CD14-positive monocyte (primary cell): ENCODE results near the gene PAPSS2. TPM values are rescaled to one million over a fixed set of nuclear protein-coding genes. Genes with fewer than 3 reads are reported as not detected.

ENCODE experiments used
- DNase-seq, 3 donors: peaks; one replicate each; pipeline ENCODE4 v3.0.0-alpha.2; 2011 to 2022
- H2AFZ ChIP-seq: 2 replicates; pipeline ENCODE4 v1.6.0; 2012; ENCODE audit warnings: mild to moderate bottlenecking, low read depth, low read length, inconsistent platforms; ENCODE audit not compliant: insufficient read depth, poor library complexity, severe bottlenecking
- H3K27ac ChIP-seq, 2 donors: 1 replicate in 1 of 2; 2 replicates in 1 of 2; pipeline ENCODE4 v1.5.1; 2012 to 2013; ENCODE audit warnings: low read length in 2 of 2, control low read depth in 1 of 2, inconsistent platforms in 1 of 2, low read depth in 1 of 2, mild to moderate bottlenecking in 1 of 2
- H3K27me3 ChIP-seq, 2 donors: one replicate each; pipeline versions ENCODE4 v1.6.0 to v1.6.1; 2011 to 2013; ENCODE audit warnings: low read length in 2 of 2; ENCODE audit not compliant: control insufficient read depth in 2 of 2, insufficient read depth in 2 of 2
- H3K36me3 ChIP-seq, 2 donors: replicated peaks in 1 of 2; 1 replicate in 1 of 2; 2 replicates in 1 of 2; pipeline versions ENCODE4 v1.5.1 to v1.6.1; 2012 to 2013; ENCODE audit warnings: low read length in 2 of 2, control low read depth in 1 of 2, inconsistent platforms in 1 of 2, mild to moderate bottlenecking in 1 of 2; ENCODE audit not compliant: insufficient read depth in 2 of 2, control insufficient read depth in 1 of 2
- H3K4me1 ChIP-seq, 2 donors: 1 replicate in 1 of 2; 2 replicates in 1 of 2; pipeline versions ENCODE4 v1.5.1 to v1.6.1; 2012 to 2013; ENCODE audit warnings: low read length in 2 of 2, control low read depth in 1 of 2, inconsistent platforms in 1 of 2, mild to moderate bottlenecking in 1 of 2, moderate library complexity in 1 of 2; ENCODE audit not compliant: insufficient read depth in 2 of 2, control insufficient read depth in 1 of 2
- H3K4me2 ChIP-seq: replicated peaks from 2 replicates; pipeline ENCODE3; 2012; ENCODE audit warnings: low read length, moderate library complexity, mild to moderate bottlenecking; ENCODE audit not compliant: poor library complexity, severe bottlenecking; ENCODE audit errors: extremely low read depth
- H3K4me3 ChIP-seq, 3 experiments: fragments of 200-600 bp in 1 of 3; sonication (generic) in 1 of 3; replicated peaks in 1 of 3; 1 replicate in 2 of 3; 2 replicates in 1 of 3; pipeline ENCODE4 v1.5.1; 2011 to 2013; ENCODE audit warnings: low read length in 3 of 3, mild to moderate bottlenecking in 3 of 3, control low read depth in 2 of 3, low read depth in 2 of 3, inconsistent platforms in 1 of 3, moderate library complexity in 1 of 3
- H3K79me2 ChIP-seq: 2 replicates; pipeline ENCODE4 v1.6.0; 2012; ENCODE audit warnings: mild to moderate bottlenecking, control low read depth, inconsistent platforms, low read length, moderate library complexity; ENCODE audit not compliant: insufficient read depth
- H3K9ac ChIP-seq: 2 replicates; pipeline ENCODE4 v1.6.0; 2017; ENCODE audit warnings: low read length, mild to moderate bottlenecking; ENCODE audit not compliant: insufficient read depth, poor library complexity, severe bottlenecking
- H3K9me3 ChIP-seq, 2 donors: replicated peaks in 1 of 2; 1 replicate in 1 of 2; 2 replicates in 1 of 2; pipeline versions ENCODE4 v1.5.1 to v1.6.1; 2012 to 2013; ENCODE audit warnings: low read length in 2 of 2, control low read depth in 1 of 2; ENCODE audit not compliant: control insufficient read depth in 1 of 2, insufficient read depth in 1 of 2
- H4K20me1 ChIP-seq: 2 replicates; pipeline ENCODE4 v1.6.0; 2012; ENCODE audit warnings: mild to moderate bottlenecking, low read length, control low read depth, moderate library complexity; ENCODE audit not compliant: insufficient read depth
- H3K27ac Mint-ChIP-seq, 7 donors: one replicate each; pipeline ENCODE4 v1.8.0; 2020; ENCODE audit warnings: mild to moderate bottlenecking in 7 of 7, mixed read lengths in 7 of 7, moderate library complexity in 6 of 7, inconsistent platforms in 2 of 7
- H3K27me3 Mint-ChIP-seq, 3 donors: one replicate each; pipeline ENCODE4 v1.8.0; 2021 to 2022; ENCODE audit warnings: low read depth in 3 of 3, mild to moderate bottlenecking in 3 of 3, mixed read lengths in 3 of 3, moderate library complexity in 3 of 3, inconsistent platforms in 1 of 3
- H3K36me3 Mint-ChIP-seq, 2 donors: one replicate each; pipeline ENCODE4 v1.8.0; 2020; ENCODE audit warnings: mixed read lengths in 2 of 2, inconsistent platforms in 1 of 2, mild to moderate bottlenecking in 1 of 2
- H3K4me1 Mint-ChIP-seq: one replicate; pipeline ENCODE4 v1.8.0; 2020; ENCODE audit warnings: mild to moderate bottlenecking, mixed read lengths
- H3K4me3 Mint-ChIP-seq, 2 donors: one replicate each; pipeline ENCODE4 v1.8.0; 2020; ENCODE audit warnings: mild to moderate bottlenecking in 2 of 2, mixed read lengths in 2 of 2, moderate library complexity in 1 of 2
- H3K9me3 Mint-ChIP-seq, 7 donors: one replicate each; pipeline ENCODE4 v1.8.0; 2020 to 2022; ENCODE audit warnings: mixed read lengths in 7 of 7, mild to moderate bottlenecking in 6 of 7, moderate library complexity in 6 of 7, inconsistent platforms in 2 of 7
- CTCF ChIP-seq: fragments of 200-600 bp; IDR thresholded peaks from one replicate; pipeline ENCODE4 v1.8.0; 2022; ENCODE audit warnings: antibody characterized with exemption, mild to moderate bottlenecking
- WGBS: methylation state at CpG from one replicate; pipeline ENCODE4 v1.1.5; 2013; ENCODE audit warnings: missing lambda C conversion rate; ENCODE audit not compliant: insufficient coverage; 5-methylcytosine and 5-hydroxymethylcytosine counted together
- intact Hi-C, 2 donors: fragments of 100-400 bp; cut with micrococcal nuclease; formaldehyde crosslinking; loops; one replicate each; pipeline versions ENCODE4 v1.15.0 to v1.15.1; 2023
- polyA plus RNA-seq, 3 donors: library from polyadenylated mRNA; depleted of rRNA in 1 of 3; unstranded in 2 of 3; stranded (reverse) in 1 of 3; fragments of 300-500 nt in 2 of 3; fragments of >200 nt in 1 of 3; fragmentation: Illumina TruSeq in 2 of 3; gene quantifications; 1 replicate in 2 of 3; 2 replicates in 1 of 3; pipeline ENCODE4 v1.2.3, GENCODE V29; 2012 to 2021

PAPSS2 gene
- polyA plus RNA-seq, 3 donors, result 3.5 to 6.5 (median 6.2) TPM

- 50% methylated on average over 4 of the region's 5 CpGs for WGBS
- peak overlapping the region in 1 of 2 donors; percentile 53 for H3K4me3 Mint-ChIP-seq
- DNase-seq, result peak; percentile 37 to 58 (median 54)
- intact Hi-C loops, result no loop called here
- Histone ChIP-seq H3K9me3 (no peaks in the 10 kb centered on the region), H3K27ac (peak overlapping the region in 1 of 2 donors; percentile 30), H4K20me1 (no peaks in the 10 kb centered on the region), H3K4me1 (peaks cover 8 to 11% of the 10 kb centered on the region in 2 donors), H3K79me2 (no peaks in the 10 kb centered on the region), H3K4me2 (peak overlapping the region; percentile 30), H3K27me3 (no peaks in the 10 kb centered on the region), H2AFZ (no peak overlapping the region), H3K36me3 (no peaks in the 10 kb centered on the region), H3K9ac (no peak overlapping the region), H3K4me3 (no peak overlapping the region)
- TF ChIP-seq CTCF, result no peak
- H3K36me3 Mint-ChIP-seq, result peaks cover 0 to 3% of the 10 kb centered on the region in 2 donors
- H3K27me3 Mint-ChIP-seq, result peaks cover 0 to 1% (median 0%) of the 10 kb centered on the region in 3 donors
- peak overlapping the region; percentile 5 to 84 (median 66) for H3K27ac Mint-ChIP-seq
- H3K4me1 Mint-ChIP-seq, result peaks cover 19% of the 10 kb centered on the region
- H3K9me3 Mint-ChIP-seq, result peaks cover 0 to 7% (median 0%) of the 10 kb centered on the region in 7 donors
Observed at GRCh38 chr10:87668324-87669074, 8.8 kb downstream of the PAPSS2 start.

DNA sequence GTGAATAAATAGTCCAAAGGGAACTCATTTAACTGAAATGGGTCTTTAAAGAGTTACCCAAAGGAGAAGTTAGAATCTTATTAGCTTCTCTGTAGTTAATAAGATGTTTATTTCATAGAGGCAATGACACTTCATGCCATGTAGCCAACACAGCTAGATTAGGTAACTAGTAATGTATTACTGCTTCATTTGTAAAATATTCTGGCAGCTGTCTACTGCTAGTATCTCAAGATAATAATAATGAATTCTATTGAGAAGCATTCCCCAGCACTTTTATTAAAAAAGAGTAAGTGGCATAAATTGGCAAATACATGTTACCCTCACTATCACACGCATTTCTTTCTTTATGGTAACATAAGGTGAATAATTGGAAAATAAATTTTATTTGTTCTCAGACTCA lies 10.1 kb downstream of the PAPSS2 start:
- Histone ChIP-seq H3K4me1 (peaks cover 8 to 11% of the 10 kb centered on the region in 2 donors), H3K79me2 (no peaks in the 10 kb centered on the region), H4K20me1 (no peaks in the 10 kb centered on the region), H3K27ac (no peak overlapping the region), H3K9me3 (no peaks in the 10 kb centered on the region), H3K27me3 (no peaks in the 10 kb centered on the region), H3K36me3 (no peaks in the 10 kb centered on the region), H3K4me3 (no peak overlapping the region), H2AFZ (no peak overlapping the region), H3K4me2 (no peak overlapping the region), H3K9ac (no peak overlapping the region)
- H3K9me3 Mint-ChIP-seq, result peaks cover 0 to 7% (median 0%) of the 10 kb centered on the region in 7 donors
- H3K36me3 Mint-ChIP-seq, result peaks cover 0 to 3% of the 10 kb centered on the region in 2 donors
- no peak for TF ChIP-seq CTCF
- peaks cover 19% of the 10 kb centered on the region for H3K4me1 Mint-ChIP-seq
- peaks cover 0 to 1% (median 0%) of the 10 kb centered on the region in 3 donors for H3K27me3 Mint-ChIP-seq
- DNase-seq, result no peak
- no CpG with 5 or more reads among the region's 1 CpG for WGBS
- intact Hi-C loops, result no loop called here
- H3K4me3 Mint-ChIP-seq, result no peak overlapping the region
- H3K27ac Mint-ChIP-seq, result peak overlapping the region in 1 of 7 donors; percentile 84
